Measurements from ENCODE around the gene EPHA6.

The EPHA6 gene

DNA sequence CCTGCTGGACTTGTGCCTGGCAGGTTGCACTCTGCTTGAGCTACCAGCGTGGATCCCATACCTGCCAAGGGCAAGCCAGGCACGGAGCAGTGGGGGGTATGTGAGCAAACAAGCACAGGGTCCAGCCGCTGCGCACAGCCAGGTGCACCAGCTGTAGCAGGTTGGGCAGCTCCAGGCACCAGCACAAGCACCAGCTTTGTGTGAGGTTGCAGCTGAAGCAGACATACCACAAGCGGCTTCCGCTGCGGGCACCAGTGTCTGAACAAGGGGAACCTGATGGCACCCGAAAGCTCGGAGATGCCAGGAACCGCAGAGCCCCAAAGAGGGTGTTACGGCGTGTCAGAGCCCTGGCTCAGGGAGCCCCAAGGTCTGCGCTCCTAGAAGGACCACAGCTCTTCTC is 477.5 kb downstream of the EPHA6 start:
- no peak overlapping the region for H3K4me3 ChIP-seq (ENCODE audit: low read depth, low read length)

GRCh38 chr3:97293596-97294131 is 479.3 kb downstream of the EPHA6 start:
- TF ChIP-seq, protein P1, sequence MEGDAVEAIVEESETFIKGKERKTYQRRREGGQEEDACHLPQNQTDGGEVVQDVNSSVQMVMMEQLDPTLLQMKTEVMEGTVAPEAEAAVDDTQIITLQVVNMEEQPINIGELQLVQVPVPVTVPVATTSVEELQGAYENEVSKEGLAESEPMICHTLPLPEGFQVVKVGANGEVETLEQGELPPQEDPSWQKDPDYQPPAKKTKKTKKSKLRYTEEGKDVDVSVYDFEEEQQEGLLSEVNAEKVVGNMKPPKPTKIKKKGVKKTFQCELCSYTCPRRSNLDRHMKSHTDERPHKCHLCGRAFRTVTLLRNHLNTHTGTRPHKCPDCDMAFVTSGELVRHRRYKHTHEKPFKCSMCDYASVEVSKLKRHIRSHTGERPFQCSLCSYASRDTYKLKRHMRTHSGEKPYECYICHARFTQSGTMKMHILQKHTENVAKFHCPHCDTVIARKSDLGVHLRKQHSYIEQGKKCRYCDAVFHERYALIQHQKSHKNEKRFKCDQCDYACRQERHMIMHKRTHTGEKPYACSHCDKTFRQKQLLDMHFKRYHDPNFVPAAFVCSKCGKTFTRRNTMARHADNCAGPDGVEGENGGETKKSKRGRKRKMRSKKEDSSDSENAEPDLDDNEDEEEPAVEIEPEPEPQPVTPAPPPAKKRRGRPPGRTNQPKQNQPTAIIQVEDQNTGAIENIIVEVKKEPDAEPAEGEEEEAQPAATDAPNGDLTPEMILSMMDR (IDR thresholded peaks at IDR 0.05; ENCODE audit: borderline replicate concordance, insufficient read depth, low read depth, low read length): no peak
- H3K4me3 ChIP-seq (ENCODE audit: low read depth, low read length): no peak overlapping the region

More for the DNA sequence above, 477.5 kb downstream of the EPHA6 start:
- TF ChIP-seq, protein P1 (IDR thresholded peaks at IDR 0.05; ENCODE audit: borderline replicate concordance, insufficient read depth, low read depth, low read length): no peak

DNA sequence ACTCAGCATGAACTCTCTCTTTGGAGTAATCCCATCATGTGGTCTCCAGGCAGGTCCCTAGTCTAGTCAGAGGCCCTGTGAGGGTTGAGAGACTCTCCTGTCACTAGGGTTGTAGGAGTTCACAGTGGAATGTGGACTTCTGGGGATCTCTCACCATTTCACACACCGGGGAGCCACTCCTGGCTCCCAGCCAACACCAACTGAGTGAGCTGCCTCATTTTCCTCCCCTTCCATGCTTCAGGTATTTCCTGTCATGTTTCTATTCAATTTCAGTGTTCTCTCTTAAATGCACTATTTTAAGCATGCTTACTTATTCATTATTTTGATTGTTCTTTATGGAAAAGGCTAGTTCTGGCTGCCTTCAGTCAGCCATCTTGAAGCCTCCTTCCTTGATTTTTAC is 482.6 kb downstream of the EPHA6 start:
- H3K4me3 ChIP-seq (ENCODE audit: low read depth, low read length): no peak overlapping the region
- TF ChIP-seq, protein P1 (IDR thresholded peaks at IDR 0.05; ENCODE audit: borderline replicate concordance, insufficient read depth, low read depth, low read length): no peak

GRCh38 chr3:97301114-97301513 is 486.7 kb downstream of the EPHA6 start:
- TF ChIP-seq, protein P1 (IDR thresholded peaks at IDR 0.05; ENCODE audit: borderline replicate concordance, insufficient read depth, low read depth, low read length): no peak
- H3K4me3 ChIP-seq (ENCODE audit: low read depth, low read length): no peak overlapping the region

DNA sequence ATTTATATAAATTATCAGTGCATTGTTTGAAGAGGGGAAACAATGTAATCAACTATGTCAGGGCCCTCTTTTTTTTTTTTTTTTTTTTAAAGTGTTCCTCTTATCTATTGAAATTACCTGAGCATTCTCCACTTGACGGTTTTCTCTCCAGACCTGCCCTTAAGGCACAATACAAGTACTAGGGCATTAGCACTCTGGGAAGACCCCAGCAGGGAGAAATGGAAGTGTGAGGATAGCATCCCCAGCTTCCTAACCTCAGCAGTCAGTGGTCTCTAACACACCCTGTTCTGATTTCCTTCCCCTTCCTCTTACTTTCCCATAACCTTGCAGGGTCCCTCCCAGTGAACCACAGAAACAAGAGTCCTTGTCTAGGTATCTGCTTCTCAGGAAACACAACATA is 491.8 kb downstream of the EPHA6 start:
- no peak overlapping the region for H3K4me3 ChIP-seq (ENCODE audit: low read depth, low read length)
- TF ChIP-seq, protein P1 (IDR thresholded peaks at IDR 0.05; ENCODE audit: borderline replicate concordance, insufficient read depth, low read depth, low read length): no peak

DNA sequence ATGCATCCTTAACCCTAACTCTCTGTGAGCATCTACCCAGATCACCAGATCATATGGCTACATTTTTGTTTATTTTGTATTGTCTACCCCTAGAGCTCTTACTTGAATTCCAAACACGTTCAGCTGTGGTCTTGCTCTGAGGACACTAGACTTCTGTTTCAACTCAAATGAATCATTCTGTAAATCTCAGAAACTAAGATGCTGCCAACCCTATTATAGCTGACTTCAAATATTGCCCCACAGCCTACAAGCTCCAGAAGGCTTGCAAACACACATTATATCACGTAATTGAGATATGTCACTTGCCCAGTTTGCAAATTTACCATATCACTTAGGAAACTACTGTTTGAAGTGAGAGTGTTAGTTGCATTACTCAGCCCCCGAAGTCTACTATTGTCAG is 524.0 kb downstream of the EPHA6 start:
- no peak overlapping the region for H3K4me3 ChIP-seq (ENCODE audit: low read depth, low read length)
- TF ChIP-seq, protein P1 (IDR thresholded peaks at IDR 0.05; ENCODE audit: borderline replicate concordance, insufficient read depth, low read depth, low read length): no peak

DNA sequence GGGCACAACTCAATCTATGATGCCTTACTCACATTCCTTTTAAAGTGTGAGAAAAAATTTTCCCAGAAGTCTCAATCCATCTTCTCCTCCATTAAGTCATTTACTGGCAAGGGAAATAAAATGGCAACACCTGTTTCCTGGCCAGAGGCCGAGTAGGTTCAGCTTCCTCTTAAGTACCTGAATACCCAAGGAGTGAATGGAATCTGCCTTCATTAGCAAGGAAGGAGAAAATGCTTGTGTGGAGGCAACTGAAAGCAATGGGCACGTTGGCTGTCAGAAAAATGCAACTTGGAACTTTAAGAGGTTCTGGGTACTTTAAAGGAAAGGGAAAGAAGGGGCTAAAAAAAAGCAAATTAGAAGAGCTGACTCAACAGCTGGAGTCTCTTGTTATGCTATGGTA is 526.5 kb downstream of the EPHA6 start:
- no peak overlapping the region for H3K4me3 ChIP-seq (ENCODE audit: low read depth, low read length)
- TF ChIP-seq, protein P1 (IDR thresholded peaks at IDR 0.05; ENCODE audit: borderline replicate concordance, insufficient read depth, low read depth, low read length): no peak

All from GM12875 (cell line).